ENCODE measurements around the gene NCKAP5L.

NCKAP5L gene

DNA sequence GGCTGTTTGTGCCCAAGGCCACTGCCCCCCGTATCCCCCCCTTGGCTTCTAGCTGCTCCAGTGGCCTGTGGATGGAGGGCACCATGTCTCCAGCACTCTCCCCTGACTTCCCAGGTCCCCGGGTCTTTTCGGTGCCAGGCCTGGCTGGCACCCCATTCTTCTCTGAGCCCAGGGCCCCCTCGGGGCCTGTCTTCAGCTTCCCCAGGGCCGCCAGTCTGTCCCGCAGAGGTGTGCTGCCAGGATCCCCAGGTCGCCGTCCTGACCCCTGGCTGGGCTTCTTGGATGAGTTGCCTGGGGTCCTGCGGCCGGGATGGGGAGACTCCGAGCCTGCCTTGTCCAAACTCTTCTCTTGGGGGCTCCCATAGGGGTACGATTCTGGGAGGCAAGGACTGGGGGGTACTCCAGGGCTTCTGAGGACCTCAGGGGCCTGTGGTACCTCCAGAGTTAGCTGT, 32.5 kb downstream of the NCKAP5L start:
- H3K9ac ChIP-seq = no peak overlapping the region
- no peak overlapping the region for H3K27ac ChIP-seq
- H3K27me3 ChIP-seq = no peaks in the 10 kb centered on the region
- no peak overlapping the region for H3K4me2 ChIP-seq
- H3K36me3 ChIP-seq = peaks cover 28 to 100% (median 83%) of the 10 kb centered on the region in 11 experiments
- TF ChIP-seq Cebpa-rat (IDR thresholded peaks at IDR 0.05) = no peak
- H4K20me1 ChIP-seq = peaks cover 0 to 80% (median 3%) of the 10 kb centered on the region in 11 experiments; a peak in 7 of 22 replicates
- peaks cover 0 to 9% (median 5%) of the 10 kb centered on the region in 10 experiments; a peak in 7 of 20 replicates for H3K4me1 ChIP-seq
- H3K4me3 ChIP-seq = no peak overlapping the region
- H3K9me3 ChIP-seq (replicated peaks in 1 of 11) = no peaks in the 10 kb centered on the region

DNA sequence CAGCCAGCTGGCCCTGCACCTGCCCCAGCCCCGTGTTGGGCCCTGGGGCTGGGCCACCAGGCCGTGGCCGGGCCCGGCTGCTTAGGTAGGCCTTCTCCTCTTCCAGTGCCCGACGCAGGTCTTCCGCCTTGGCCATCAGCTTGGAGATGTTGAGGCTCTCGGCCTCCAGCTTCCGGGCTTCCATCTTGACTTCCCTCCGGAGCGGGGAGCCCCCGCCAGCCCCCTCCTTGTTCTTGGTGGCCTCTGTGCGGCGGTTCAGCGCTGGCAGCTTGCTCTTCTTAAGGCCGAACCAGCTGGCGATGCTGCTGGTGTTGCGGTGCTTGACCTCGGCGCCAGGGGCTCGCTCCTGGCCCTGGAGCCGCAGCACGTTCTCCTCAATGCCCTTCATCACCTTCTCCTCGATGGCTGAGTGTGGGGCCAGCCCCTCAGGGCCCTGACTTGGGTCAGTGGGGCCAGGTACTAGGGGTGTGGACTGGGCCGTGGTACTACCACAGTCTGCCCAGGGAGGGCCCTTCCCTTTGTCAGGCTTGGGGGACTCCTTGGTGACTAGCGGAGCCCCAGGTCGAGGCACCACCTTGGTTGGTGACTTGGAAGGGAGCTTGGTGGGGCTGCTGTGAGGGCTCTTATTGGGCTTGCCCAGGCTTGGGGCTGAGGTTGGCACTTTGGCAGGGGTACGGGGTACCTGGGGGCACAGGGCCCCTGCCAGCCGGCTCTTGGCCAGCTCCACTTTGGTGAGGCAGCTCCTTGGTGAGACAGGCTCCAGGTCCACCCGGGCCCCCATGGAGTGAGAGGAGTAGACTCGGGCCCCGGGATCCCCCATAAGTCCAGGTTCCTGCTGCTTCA, 33.2 kb downstream of the NCKAP5L start:
- Histone ChIP-seq H3K4me1 (peaks cover 0 to 11% (median 6%) of the 10 kb centered on the region in 10 experiments; a peak in 9 of 20 replicates), H3K4me2 (no peak overlapping the region), H3K9me3 (replicated peaks in 1 of 11) (no peaks in the 10 kb centered on the region), H3K27ac (no peak overlapping the region), H3K4me3 (no peak overlapping the region), H4K20me1 (peaks cover 0 to 74% (median 3%) of the 10 kb centered on the region in 11 experiments; a peak in 7 of 22 replicates), H3K9ac (no peak overlapping the region), H3K27me3 (no peaks in the 10 kb centered on the region), H3K36me3 (peaks cover 28 to 100% (median 76%) of the 10 kb centered on the region in 11 experiments)
- TF ChIP-seq Cebpa-rat (IDR thresholded peaks at IDR 0.05) = no peak

DNA sequence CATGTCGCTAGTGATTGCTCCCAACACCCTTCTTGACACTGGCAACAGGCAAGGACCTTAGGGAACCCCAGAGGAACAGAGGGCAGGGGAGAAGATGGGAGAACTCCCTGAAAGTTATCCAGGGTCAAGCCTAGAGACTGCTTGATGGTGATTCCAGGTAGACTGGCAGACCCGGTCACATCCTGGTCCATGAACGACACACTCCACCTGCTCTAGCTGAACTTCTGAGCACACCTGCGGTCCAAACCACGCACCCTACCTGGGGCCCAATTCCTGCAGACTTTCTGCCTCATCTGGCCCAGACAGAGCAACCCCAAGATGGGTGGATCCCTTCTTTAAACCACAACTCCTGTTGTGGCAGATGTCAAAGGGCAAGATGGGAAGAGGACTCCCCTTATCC, 34.2 kb downstream of the NCKAP5L start:
- Histone ChIP-seq H3K27me3 (no peaks in the 10 kb centered on the region), H3K27ac (no peak overlapping the region), H3K9ac (0 out of 22 replicates have a peak overlapping the region, but pooled peaks of 1 of the 11 experiments have one; percentile 15), H3K4me3 (no peak overlapping the region), H3K36me3 (peaks cover 28 to 100% (median 66%) of the 10 kb centered on the region in 11 experiments), H4K20me1 (peaks cover 0 to 64% (median 0%) of the 10 kb centered on the region in 11 experiments; a peak in 7 of 22 replicates), H3K9me3 (replicated peaks in 1 of 11) (no peaks in the 10 kb centered on the region), H3K4me2 (no peak overlapping the region), H3K4me1 (peaks cover 0 to 18% (median 10%) of the 10 kb centered on the region in 10 experiments; a peak in 10 of 20 replicates)
- no peak for TF ChIP-seq Cebpa-rat (IDR thresholded peaks at IDR 0.05)

DNA sequence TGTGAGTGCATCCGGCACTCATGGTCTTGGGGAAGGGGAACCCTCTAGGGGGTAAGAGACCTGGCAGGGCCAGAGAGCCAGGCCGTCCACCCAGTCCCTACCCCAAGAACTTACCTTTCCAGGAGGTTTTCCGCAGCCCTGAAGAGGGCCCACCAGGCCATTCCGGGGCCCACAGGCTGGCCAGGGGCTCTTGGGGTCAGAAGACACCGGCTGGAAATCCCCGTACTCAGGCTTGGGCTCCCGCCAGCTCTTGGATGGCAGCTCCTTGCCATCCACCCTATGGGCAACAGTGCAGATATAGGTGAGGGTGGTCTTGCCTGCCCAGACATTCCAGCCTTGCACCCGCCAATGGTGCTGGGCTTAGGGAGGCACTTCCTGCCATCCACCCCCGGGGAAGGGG, 34.6 kb downstream of the NCKAP5L start:
- H3K9ac ChIP-seq = 0 out of 22 replicates have a peak overlapping the region, but pooled peaks of 1 of the 11 experiments have one; percentile 15
- H4K20me1 ChIP-seq = peaks cover 0 to 62% (median 0%) of the 10 kb centered on the region in 11 experiments; a peak in 7 of 22 replicates
- H3K4me1 ChIP-seq = peaks cover 0 to 18% (median 9%) of the 10 kb centered on the region in 10 experiments; a peak in 10 of 20 replicates
- no peak overlapping the region for H3K4me3 ChIP-seq
- no peaks in the 10 kb centered on the region for H3K27me3 ChIP-seq
- no peak overlapping the region for H3K4me2 ChIP-seq
- no peak for TF ChIP-seq Cebpa-rat (IDR thresholded peaks at IDR 0.05)
- peaks cover 28 to 100% (median 62%) of the 10 kb centered on the region in 11 experiments for H3K36me3 ChIP-seq
- H3K27ac ChIP-seq = no peak overlapping the region
- no peaks in the 10 kb centered on the region for H3K9me3 ChIP-seq (replicated peaks in 1 of 11)

DNA sequence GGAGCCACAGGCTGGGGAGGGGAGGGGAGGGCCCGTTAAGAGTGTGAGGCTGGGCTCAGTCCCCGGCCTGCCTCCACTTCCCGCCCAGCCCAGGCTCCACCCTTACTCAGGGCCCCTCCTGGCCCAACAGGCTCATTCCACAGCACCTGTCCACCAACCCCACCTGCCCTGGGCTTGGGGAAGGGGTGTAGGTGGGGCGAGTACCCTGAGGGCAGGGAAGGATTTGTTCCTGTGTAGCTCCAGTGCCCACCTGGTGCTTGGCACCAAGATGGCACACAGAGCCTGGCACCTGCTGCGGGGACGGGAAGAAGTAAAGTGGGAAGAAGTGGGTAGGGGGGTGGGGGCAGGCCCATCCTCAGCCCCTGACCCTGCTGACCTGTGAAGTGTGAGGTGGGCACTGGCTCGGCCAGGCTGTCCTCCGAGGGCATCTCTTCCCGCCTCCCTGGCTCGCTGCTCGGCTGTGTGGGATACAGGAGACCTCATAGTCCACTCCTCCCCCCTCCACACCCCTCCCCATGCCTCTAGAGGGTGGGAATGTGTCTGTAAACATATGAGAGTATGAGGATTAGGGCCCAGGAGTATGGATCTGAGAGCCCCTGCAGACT, 35.1 kb downstream of the NCKAP5L start:
- Histone ChIP-seq H3K9ac (no peak overlapping the region), H3K4me2 (no peak overlapping the region), H3K27ac (no peak overlapping the region), H3K4me1 (peaks cover 0 to 17% (median 9%) of the 10 kb centered on the region in 10 experiments; a peak in 10 of 20 replicates), H3K36me3 (peaks cover 24 to 100% (median 58%) of the 10 kb centered on the region in 11 experiments), H4K20me1 (peaks cover 0 to 57% (median 0%) of the 10 kb centered on the region in 11 experiments; a peak in 6 of 22 replicates), H3K27me3 (no peaks in the 10 kb centered on the region), H3K4me3 (no peak overlapping the region), H3K9me3 (replicated peaks in 1 of 11) (peaks cover 0 to 4% (median 2%) of the 10 kb centered on the region in 11 experiments; a peak in 7 of 22 replicates)
- TF ChIP-seq Cebpa-rat (IDR thresholded peaks at IDR 0.05) = no peak

DNA sequence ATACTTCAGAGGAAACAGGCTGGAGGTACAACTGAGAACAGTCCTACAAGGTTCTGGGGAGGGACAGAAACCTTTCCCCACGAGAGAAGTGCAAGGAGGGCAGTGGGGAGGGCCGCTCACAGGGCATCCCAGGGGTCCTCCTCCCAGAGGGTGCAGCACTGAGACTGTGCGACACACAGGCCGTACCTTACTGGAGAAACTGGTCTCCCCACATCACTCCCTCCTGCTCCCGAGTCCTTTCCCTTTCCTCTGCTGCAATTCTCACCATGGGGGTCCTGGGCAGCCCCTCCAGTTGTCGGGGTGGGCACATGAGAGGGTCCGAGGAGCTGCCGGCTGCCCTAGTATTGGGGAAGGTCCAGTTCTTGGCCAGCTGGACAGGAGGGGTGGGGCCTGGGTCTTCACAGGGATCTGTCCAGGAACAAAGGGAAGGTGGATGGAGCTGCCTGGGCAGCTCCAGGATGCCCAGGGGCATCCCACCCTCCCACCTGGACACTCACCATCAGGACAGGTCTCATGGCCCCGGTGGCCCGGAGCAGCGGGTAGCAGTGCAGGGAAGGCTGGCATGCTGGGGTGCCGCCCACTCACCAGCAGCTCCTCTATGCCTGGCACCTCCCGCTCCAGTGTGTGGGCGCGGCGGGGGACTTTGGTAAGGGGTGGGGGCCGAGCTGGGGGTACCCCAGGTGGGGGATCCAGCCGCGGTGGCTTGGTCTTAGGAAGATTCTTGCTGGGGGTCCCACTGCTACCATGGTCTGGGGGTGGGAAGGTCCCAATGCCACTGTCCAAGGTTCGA, 35.8 kb downstream of the NCKAP5L start:
- H3K27me3 ChIP-seq = no peaks in the 10 kb centered on the region
- peaks cover 0 to 52% (median 0%) of the 10 kb centered on the region in 11 experiments; a peak in 6 of 22 replicates for H4K20me1 ChIP-seq
- peaks cover 0 to 17% (median 9%) of the 10 kb centered on the region in 10 experiments; a peak in 10 of 20 replicates for H3K4me1 ChIP-seq
- H3K27ac ChIP-seq = no peak overlapping the region
- H3K9me3 ChIP-seq (replicated peaks in 1 of 11) = peaks cover 0 to 9% (median 6%) of the 10 kb centered on the region in 11 experiments; a peak in 13 of 22 replicates
- no peak overlapping the region for H3K4me2 ChIP-seq
- no peak overlapping the region for H3K4me3 ChIP-seq
- no peak for TF ChIP-seq Cebpa-rat (IDR thresholded peaks at IDR 0.05)
- peaks cover 17 to 99% (median 57%) of the 10 kb centered on the region in 11 experiments for H3K36me3 ChIP-seq
- H3K9ac ChIP-seq = no peak overlapping the region

DNA sequence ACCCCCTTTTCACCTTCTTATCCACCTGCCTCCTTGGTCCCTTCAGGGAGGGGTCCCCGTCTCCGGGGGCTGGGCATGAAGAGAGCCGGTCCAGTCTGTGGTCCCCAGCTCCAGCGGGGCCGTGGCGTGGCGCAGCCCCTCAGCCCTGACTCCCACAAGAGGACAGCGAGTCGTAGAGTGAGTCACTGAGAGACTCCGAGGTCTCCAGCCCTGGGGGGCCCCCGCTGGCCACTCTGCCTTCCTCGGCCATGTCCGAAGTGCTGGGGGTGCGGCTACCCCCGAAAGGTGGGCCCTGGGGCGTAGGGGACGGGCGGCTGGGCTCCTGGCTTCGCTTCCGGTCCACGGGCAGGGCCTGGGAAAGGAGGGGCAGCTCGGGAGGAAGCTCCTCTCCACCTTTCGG, 36.5 kb downstream of the NCKAP5L start:
- Histone ChIP-seq H3K4me2 (no peak overlapping the region), H3K9me3 (replicated peaks in 1 of 11) (peaks cover 0 to 9% (median 6%) of the 10 kb centered on the region in 11 experiments; a peak in 13 of 22 replicates), H3K4me3 (no peak overlapping the region), H4K20me1 (peaks cover 0 to 46% (median 0%) of the 10 kb centered on the region in 11 experiments; a peak in 6 of 22 replicates), H3K27me3 (no peaks in the 10 kb centered on the region), H3K4me1 (peaks cover 0 to 17% (median 9%) of the 10 kb centered on the region in 10 experiments; a peak in 8 of 20 replicates), H3K27ac (no peak overlapping the region), H3K36me3 (peaks cover 10 to 92% (median 50%) of the 10 kb centered on the region in 11 experiments; a peak in 21 of 22 replicates), H3K9ac (no peak overlapping the region)
- no peak for TF ChIP-seq Cebpa-rat (IDR thresholded peaks at IDR 0.05)
